ENCODE data around the gene MACROH2A1. TPM values are rescaled to one million over a fixed set of nuclear protein-coding genes. Genes with fewer than 3 reads are reported as not detected.

Gene MACROH2A1
- total RNA-seq, 1 donor from 2014 or later, result 181 TPM

DNA sequence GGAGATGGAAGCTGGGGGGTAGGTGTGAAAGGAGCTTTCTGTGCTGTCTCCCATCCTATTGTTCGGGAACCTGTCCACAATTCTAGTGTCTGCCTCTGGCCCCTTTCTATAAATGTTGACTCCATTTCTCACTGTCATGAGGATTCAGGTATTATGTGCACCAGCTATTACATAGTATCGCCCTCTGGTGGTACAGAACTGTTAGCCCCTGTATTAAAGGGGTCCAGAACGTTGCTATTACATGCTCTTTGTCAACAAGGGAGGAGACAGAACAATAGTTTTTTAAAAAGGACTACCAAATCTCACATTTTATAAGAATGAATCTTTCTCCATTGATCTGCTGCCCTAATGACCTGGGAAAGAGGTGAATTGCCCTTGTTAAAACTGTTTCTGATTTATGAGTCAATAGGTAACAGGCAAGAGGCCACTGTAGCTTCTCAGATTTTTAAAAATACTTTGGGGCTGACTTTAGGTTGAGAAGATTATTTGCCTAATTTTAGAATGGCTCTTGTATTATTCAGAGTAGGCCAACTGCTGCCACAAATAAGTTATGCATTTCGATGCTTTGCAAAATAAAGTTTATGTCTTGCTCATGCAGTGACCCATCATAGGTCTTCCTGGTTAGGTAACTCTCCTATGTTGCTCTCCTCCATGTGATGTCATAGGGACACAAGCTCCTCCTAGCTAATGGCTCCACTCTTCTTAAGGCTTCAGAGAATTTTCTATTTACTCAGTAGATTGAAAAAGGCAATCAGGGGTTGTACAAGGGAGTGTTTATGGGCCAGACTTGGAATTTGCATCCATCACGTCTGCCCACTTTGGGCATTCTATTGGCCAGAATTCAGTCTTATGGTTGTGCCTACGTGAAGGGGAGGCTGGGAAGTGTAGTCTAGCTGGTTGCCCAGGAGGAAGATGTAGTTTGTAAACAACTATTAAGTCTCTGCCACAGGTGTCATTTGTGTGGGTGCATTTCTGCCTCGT, 27.4 kb upstream of the MACROH2A1 start:
- no peaks in the 10 kb centered on the region for H3K27me3 Mint-ChIP-seq (ENCODE audit: unreplicated experiment)
- H3K9me3 Mint-ChIP-seq (ENCODE audit: unreplicated experiment), result no peaks in the 10 kb centered on the region
- no peaks in the 10 kb centered on the region for H3K4me1 Mint-ChIP-seq (ENCODE audit: unreplicated experiment)
- H3K4me3 Mint-ChIP-seq (ENCODE audit: unreplicated experiment), result no peak overlapping the region
- no peak overlapping the region for H3K27ac Mint-ChIP-seq (ENCODE audit: unreplicated experiment)
- peaks cover 4% of the 10 kb centered on the region for H3K36me3 Mint-ChIP-seq (ENCODE audit: low read depth, unreplicated experiment)
- peak; percentile 44 for DNase-seq (ENCODE audit: low spot score)
- peak; percentile 72 for TF ChIP-seq CTCF (IDR thresholded peaks at IDR 0.05; ENCODE audit: unreplicated experiment)

DNA sequence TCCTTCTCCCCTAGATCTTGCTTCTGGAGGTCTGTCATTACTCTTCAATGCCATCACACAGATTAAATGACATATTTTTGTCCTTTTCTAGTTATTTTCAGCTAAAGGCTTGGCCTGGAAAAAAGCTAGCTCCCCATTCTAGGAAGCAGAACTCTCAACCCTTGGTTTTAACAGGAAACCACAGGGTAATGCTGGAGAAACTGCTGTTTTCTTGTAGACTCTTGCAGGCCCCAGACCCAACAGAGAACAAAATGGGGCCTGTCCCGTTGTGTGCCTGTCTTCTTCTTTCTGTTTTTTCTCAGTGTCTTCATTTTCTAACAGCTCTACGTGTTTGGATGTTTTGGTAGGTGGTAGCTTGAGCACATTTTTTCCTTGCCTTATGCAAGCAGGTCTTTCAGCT, 26.6 kb upstream of the MACROH2A1 start:
- Mint-ChIP-seq H3K9me3 (ENCODE audit: unreplicated experiment) (no peaks in the 10 kb centered on the region), H3K36me3 (ENCODE audit: low read depth, unreplicated experiment) (peaks cover 4% of the 10 kb centered on the region), H3K27me3 (ENCODE audit: unreplicated experiment) (no peaks in the 10 kb centered on the region), H3K4me3 (ENCODE audit: unreplicated experiment) (no peak overlapping the region), H3K27ac (ENCODE audit: unreplicated experiment) (no peak overlapping the region), H3K4me1 (ENCODE audit: unreplicated experiment) (no peaks in the 10 kb centered on the region)
- DNase-seq (ENCODE audit: low spot score), result no peak
- TF ChIP-seq CTCF (IDR thresholded peaks at IDR 0.05; ENCODE audit: unreplicated experiment), result no peak

DNA sequence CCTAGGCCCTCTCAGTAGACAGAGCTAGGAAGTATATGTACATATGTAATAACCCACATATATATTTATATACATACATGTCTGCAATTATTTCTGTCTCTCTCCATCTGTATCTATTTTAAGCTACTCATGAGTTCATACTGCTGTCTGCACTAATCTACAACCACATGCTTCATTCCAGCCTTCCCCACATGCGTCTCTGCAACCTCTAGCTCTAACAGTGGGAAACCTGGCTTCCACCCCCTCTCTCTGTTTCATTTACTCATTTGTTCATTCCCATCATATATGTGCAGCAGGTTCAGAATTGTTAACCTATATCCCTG, 24.8 kb upstream of the MACROH2A1 start:
- H3K9me3 Mint-ChIP-seq (ENCODE audit: unreplicated experiment), result no peaks in the 10 kb centered on the region
- no peak overlapping the region for H3K27ac Mint-ChIP-seq (ENCODE audit: unreplicated experiment)
- H3K27me3 Mint-ChIP-seq (ENCODE audit: unreplicated experiment), result no peaks in the 10 kb centered on the region
- no peak overlapping the region for H3K4me3 Mint-ChIP-seq (ENCODE audit: unreplicated experiment)
- H3K36me3 Mint-ChIP-seq (ENCODE audit: low read depth, unreplicated experiment), result peaks cover 2% of the 10 kb centered on the region
- no peak for DNase-seq (ENCODE audit: low spot score)
- no peaks in the 10 kb centered on the region for H3K4me1 Mint-ChIP-seq (ENCODE audit: unreplicated experiment)
- TF ChIP-seq CTCF (IDR thresholded peaks at IDR 0.05; ENCODE audit: unreplicated experiment), result no peak

DNA sequence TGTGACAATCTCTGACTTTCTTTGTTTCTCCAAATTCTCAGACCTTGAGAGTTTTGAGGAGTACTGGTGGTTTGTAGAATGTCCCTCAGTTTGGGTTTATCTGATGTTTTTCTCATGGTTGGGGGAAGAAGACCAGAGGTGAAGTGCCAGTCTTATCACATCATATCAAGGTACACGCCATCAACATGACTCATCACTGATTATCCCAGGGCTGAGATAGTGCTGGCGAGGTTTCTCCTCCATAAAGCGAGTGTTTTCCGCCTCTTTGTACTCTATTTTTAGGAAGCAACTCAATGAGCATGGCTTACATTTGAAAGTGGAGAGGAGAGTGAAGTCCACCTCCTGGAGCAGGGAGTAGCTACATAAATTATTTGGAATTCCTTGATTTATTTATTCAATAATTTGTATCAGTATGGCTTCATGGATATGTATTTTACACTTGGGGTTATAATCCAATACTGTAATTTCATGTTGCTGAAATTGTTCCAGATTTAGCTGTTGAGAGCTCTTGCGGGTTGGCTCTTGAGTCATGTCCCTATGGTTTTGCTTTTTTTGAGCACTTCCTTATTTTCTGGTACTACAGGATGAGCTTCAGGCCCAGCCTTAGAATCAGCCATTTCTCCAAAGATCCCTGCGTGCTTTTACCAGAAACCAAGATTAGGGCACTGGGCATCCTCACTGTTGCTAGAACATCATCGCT, 24.3 kb upstream of the MACROH2A1 start:
- Mint-ChIP-seq H3K27ac (ENCODE audit: unreplicated experiment) (no peak overlapping the region), H3K27me3 (ENCODE audit: unreplicated experiment) (no peaks in the 10 kb centered on the region), H3K9me3 (ENCODE audit: unreplicated experiment) (no peaks in the 10 kb centered on the region), H3K36me3 (ENCODE audit: low read depth, unreplicated experiment) (no peaks in the 10 kb centered on the region), H3K4me3 (ENCODE audit: unreplicated experiment) (no peak overlapping the region), H3K4me1 (ENCODE audit: unreplicated experiment) (no peaks in the 10 kb centered on the region)
- TF ChIP-seq CTCF (IDR thresholded peaks at IDR 0.05; ENCODE audit: unreplicated experiment), result no peak
- no peak for DNase-seq (ENCODE audit: low spot score)

- no peaks in the 10 kb centered on the region for H3K36me3 Mint-ChIP-seq (ENCODE audit: low read depth, unreplicated experiment)
- no peaks in the 10 kb centered on the region for H3K4me1 Mint-ChIP-seq (ENCODE audit: unreplicated experiment)
- no peaks in the 10 kb centered on the region for H3K27me3 Mint-ChIP-seq (ENCODE audit: unreplicated experiment)
- TF ChIP-seq CTCF (IDR thresholded peaks at IDR 0.05; ENCODE audit: unreplicated experiment), result no peak
- H3K27ac Mint-ChIP-seq (ENCODE audit: unreplicated experiment), result no peak overlapping the region
- DNase-seq (ENCODE audit: low spot score), result no peak
- no peak overlapping the region for H3K4me3 Mint-ChIP-seq (ENCODE audit: unreplicated experiment)
- H3K9me3 Mint-ChIP-seq (ENCODE audit: unreplicated experiment), result no peaks in the 10 kb centered on the region
These were observed 23.4 kb upstream of the MACROH2A1 start for GRCh38 chr5:135422419-135422818.

Measured in endothelial cell (in vitro differentiated cells).